Activated T-helper 1 cell treated with Interleukin-2 at 50 U/mL for 16 hours (primary cell): ENCODE data around the gene UNC5B.
"Not testable (repeated sequence)": the region's sequence is repeated elsewhere in the genome, so short reads cannot be mapped to it uniquely, and the experiment has no call there.

Experiments
- DNase-seq: peaks from one replicate; pipeline ENCODE4 v3.0.0-alpha.2; 2020; ENCODE audit warnings: low read depth

The UNC5B gene

DNA sequence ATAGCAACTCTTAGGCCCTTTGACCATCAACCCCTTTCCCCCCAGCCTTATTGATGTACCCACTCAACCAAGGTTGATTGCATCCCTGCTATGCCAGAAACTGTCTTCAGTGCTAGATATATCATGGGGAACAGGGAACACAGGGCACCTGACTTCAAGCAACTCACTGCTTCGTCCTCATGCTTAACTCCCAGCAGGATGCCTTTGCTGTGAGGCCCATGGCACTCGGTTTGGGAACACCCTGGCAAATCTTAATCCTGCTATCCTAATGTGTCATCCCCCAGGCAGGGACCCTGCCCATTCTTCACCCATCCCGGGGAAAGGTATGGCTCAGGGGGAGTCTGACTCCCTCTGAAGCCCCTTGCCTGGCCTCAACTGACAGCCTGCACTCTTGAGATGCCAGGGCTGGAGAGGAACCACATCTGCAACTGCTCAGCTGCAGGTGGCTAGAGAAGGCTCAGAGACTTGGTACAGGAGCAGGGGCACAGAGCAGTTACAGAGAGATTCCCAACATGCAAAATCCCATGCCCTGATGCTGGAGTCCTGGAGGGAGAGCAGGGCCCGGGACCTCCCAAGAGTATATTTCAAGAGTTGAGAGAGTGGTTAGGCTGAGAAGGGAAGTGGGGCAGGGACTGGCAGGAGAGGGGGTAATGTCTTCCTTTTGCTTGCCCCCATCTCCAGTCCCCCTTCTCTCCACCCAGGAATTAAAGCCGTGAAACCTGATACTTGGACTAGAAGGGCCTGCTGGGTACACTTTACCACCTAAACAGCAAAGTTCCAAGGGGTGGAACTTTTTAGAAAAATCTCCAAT is 2.4 kb upstream of the UNC5B start:
- no peak for DNase-seq

DNA sequence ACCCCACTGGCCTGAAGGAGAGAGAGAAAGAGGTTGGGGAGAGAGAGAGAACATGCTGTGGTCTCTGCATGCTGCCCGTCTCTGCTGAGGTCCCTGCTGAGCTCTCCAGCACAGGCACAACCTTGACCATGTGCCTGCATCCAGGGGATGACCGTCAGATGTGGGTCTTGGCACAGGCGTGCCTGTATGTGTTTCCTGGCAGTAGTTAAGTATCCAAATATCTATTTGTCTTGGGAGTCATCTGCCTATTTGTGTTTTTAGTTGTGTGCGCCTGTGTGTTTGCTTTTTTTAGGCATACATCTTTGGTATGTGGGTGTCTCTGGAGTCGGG is 1.9 kb upstream of the UNC5B start:
- DNase-seq = no peak

GRCh38 chr10:71211053-71211452 is 1.3 kb upstream of the UNC5B start:
- no peak for DNase-seq

DNA sequence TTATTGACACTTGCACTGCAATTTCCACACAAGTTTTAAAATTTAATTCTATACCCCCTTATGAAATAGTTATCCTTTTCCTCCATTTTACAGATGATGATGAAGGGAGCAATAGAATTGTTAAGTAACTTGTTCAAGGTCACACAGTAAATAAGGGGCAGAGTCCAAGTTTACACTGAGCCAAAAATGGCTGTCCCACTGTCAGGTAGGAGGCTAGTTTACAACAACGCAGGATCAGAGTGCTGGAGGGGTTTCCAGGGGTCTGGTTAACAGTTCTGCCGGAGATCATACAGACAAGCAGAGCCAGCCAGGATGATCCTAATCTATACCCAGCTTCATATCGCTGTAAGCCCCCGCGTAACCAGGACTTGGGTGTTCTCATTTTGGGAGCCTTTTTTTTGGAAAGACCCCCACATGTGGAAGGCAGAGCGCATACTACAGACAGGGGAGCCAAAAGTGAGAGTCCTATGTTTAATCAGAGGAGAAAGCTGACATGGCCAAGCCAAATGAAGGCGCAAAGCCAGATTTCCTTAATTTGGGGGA is 524 bp upstream of the UNC5B start:
- DNase-seq = no peak

- no peak for DNase-seq
These were observed 804 bp downstream of the UNC5B start for GRCh38 chr10:71213127-71213621.

GRCh38 chr10:71213761-71214440 is 1.5 kb downstream of the UNC5B start:
- DNase-seq = no peak

DNA sequence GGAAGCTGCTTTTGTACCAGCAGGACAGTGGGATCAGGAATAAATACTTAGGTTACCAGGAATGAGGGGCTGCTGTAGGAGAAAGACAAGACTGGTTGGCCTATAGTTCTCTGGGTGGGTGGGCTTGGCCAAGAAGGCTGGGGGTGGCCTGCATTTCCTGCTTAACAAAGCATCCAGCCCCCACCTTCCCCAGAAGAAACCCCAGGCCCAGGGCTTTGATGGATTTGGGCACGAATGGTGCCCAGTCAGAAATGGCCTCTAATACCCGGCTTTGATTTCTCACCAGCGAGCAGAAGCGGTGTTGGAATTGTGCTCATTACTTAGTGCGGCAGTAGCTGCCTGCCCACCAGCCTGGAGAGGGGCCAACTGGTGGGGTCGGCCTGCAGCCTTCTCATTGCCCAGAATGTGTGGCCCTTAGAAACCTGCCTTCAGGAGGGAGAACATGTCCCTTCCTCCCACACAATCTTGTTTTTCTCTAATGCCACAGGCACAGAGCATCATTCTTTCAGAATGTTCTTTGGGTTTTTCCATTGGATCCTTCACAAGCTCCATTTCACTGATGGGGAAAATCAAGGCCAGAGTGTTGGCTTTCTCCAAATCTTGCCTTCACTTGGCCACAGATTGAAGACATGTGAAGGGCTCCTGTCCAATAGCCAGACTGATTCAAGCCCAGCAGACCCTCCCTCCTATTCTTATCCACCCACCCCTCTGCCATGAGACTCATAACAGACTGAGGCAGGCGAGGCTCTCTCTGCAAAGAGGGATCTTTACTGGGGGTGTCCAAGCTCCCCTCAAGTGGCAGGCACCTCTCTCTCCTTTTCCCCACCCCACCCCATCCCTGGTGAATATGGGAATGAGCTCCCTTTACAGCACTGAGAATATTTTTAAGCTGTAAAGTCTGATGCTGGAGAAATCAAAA is 2.5 kb downstream of the UNC5B start:
- no peak for DNase-seq

DNA sequence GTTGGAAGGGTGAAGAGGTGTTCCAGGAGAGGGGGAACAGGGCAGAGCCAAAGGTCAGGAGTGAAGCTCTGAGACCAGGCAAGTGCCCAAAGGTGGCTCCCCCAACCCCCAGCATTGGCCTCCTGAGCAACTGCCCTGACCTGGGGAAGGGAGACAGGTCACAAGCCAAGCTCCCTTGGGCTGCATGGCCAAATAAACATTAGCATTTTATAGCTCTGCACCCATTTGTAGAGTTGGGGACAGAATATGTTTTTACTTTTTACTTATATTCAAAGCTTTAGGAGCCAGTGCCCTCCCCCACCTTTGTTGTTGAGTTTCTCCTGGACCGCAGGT is 4.0 kb downstream of the UNC5B start:
- no peak for DNase-seq

DNA sequence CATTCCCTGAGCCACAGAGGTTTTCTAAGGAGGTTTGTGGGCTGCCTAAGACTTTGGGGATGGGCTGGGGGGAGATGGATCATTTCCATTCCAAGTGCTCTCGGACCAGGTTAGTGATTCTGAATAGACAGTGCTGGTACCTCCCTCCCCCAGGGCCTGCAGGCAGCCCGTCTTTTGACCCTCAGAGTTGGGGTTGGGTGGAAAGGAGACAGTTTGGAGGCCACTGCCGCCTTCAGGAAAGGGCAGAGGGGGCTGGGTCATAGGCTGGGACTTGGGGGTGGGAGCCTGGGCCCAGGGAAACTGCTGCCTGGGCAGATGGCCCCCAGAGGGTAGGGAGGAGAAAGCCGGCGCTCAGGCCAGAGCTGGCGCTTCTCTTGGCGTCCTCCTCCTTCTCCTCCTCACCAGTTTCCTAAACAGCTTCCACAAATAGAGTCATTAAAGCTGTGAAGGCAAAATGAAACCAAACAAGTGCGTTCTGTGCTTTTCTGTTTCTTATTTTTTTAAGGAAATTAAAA is 4.4 kb downstream of the UNC5B start:
- no peak for DNase-seq

GRCh38 chr10:71217266-71218045 is 5.1 kb downstream of the UNC5B start:
- no peak for DNase-seq

DNA sequence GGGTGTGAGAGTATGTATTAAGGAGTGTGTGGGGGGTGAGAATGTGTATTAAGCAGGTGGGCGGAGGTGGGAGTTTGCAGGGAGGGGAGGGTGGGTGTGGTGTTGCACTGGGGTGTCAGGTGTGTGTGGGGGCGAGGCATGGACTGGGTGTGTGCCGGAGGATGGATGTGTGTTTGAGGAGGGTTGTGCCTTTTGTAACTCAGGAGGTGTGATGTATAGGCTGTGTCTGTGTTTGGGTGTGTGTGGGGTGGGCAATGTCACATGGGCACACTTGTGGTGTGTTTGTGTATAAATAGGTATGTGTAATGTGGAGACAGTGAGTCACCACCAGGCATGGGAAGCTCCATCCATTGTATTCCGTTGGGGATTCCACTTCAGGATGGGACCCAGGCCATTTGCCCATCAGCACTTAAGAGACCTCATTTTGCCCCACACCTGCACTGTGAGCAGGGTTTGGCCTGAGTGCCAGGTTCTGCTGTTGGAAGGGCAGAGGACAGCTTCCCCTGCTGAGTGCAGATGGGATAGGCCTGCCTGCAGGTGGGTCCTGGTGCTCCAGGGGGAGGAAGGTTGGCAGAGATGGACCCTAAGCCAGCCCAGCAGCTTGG is 5.8 kb downstream of the UNC5B start:
- DNase-seq = no peak

- DNase-seq = no peak
These were observed 6.3 kb downstream of the UNC5B start for GRCh38 chr10:71218651-71219050.

GRCh38 chr10:71219236-71219917 is 7.0 kb downstream of the UNC5B start:
- not testable (repeated sequence) for DNase-seq

- no peak for DNase-seq
These were observed 7.7 kb downstream of the UNC5B start for GRCh38 chr10:71219918-71220688.

- no peak for DNase-seq
These were observed 8.5 kb downstream of the UNC5B start for GRCh38 chr10:71220689-71221540.

DNA sequence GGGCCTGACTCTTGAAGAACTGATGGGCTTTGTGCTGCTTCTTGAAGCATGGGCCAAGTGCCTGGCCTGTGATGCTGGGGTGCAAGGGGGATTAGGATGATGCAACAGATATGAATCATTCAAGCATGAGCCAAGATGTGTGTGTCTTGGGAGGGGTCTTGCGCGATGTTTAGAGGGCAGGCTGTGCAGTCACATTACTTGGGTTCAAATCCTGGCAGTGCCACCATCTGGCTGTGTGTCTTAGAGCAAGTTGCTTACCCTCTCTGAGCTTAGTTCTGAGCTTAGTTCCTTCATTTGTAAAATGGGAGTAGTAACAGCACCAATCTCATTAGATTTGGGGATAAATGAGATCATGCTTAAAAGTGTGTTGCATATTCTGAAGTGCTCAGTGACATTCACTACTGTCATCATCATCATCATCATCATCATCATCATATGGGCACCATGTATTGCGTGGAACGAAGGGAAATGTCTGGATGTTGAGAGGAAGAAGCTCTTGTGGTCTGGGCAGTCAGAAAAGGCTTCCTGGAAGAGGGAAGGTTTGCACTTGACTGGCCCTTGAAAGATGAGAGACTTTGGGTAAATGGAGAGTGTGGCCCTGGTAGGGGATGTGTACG is 9.3 kb downstream of the UNC5B start:
- no peak for DNase-seq

- no peak for DNase-seq
These were observed 10.4 kb downstream of the UNC5B start for GRCh38 chr10:71222601-71223346.
